Glutamatergic neuron (in vitro differentiated cells): ENCODE data around the gene ARF6. TPM values are rescaled to one million over a fixed set of nuclear protein-coding genes. Genes with fewer than 3 reads are reported as not detected.

Experiments used
- DNase-seq: peaks from one replicate; pipeline ENCODE4 v3.0.0; 2022
- H3K27ac Mint-ChIP-seq: one replicate; pipeline ENCODE4 v1.8.0; 2020; ENCODE audit warnings: mild to moderate bottlenecking, mixed read lengths, inconsistent platforms; ENCODE audit not compliant: unreplicated experiment
- H3K27me3 Mint-ChIP-seq: one replicate; pipeline ENCODE4 v1.8.0; 2020; ENCODE audit warnings: mild to moderate bottlenecking, moderate library complexity, mixed read lengths, inconsistent platforms; ENCODE audit not compliant: unreplicated experiment
- H3K36me3 Mint-ChIP-seq: one replicate; pipeline ENCODE4 v1.8.0; 2020; ENCODE audit warnings: mild to moderate bottlenecking, mixed read lengths, inconsistent platforms; ENCODE audit not compliant: unreplicated experiment
- H3K4me1 Mint-ChIP-seq: one replicate; pipeline ENCODE4 v1.8.0; 2020; ENCODE audit warnings: mild to moderate bottlenecking, low read depth, mixed read lengths, inconsistent platforms; ENCODE audit not compliant: unreplicated experiment
- H3K4me3 Mint-ChIP-seq: one replicate; pipeline ENCODE4 v1.8.0; 2020; ENCODE audit warnings: mild to moderate bottlenecking, mixed read lengths, inconsistent platforms; ENCODE audit not compliant: unreplicated experiment
- H3K9me3 Mint-ChIP-seq: one replicate; pipeline ENCODE4 v1.8.0; 2020; ENCODE audit warnings: mild to moderate bottlenecking, moderate library complexity, mixed read lengths, inconsistent platforms; ENCODE audit not compliant: unreplicated experiment
- CTCF ChIP-seq: fragments of 200-600 bp; sonication (generic); IDR thresholded peaks from one replicate; pipeline ENCODE4 v1.5.0; 2021; ENCODE audit not compliant: partially characterized antibody, unreplicated experiment
- total RNA-seq: library from RNA; stranded (reverse); fragmentation: NEBNext Ultra II Directional; extraction: Animal tissue kit (Norgen Biotek cat#: 25700); gene quantifications from one replicate; pipeline ENCODE4 v1.2.1, GENCODE V29; 2021; ENCODE audit not compliant: unreplicated experiment

Gene ARF6
- total RNA-seq, 1 donor from 2014 or later = 38.8 TPM

DNA sequence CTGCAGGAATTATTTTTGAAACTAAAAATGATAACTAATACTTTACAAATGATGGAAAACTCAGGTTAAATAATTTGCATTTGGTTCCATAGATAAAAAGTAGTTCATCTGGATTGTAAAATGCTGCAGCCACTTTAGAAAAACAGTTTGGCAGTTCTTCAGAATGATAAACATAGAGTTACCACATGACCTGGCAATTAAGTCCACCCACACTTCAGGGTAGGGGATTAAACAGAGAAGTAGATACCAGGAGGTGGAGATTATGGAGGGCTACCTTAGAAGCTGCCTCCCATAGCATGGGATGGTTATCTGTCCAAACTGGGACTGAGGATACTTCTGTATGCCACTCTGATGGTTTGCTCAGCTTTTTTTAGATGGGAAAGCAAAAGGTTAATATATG, 22.2 kb downstream of the ARF6 start:
- no peaks in the 10 kb centered on the region for H3K4me1 Mint-ChIP-seq
- peaks cover 2% of the 10 kb centered on the region for H3K27me3 Mint-ChIP-seq
- H3K4me3 Mint-ChIP-seq = no peak overlapping the region
- no peaks in the 10 kb centered on the region for H3K36me3 Mint-ChIP-seq
- peaks cover 2% of the 10 kb centered on the region for H3K9me3 Mint-ChIP-seq
- no peak for DNase-seq
- H3K27ac Mint-ChIP-seq = no peak overlapping the region
- TF ChIP-seq CTCF = no peak

DNA sequence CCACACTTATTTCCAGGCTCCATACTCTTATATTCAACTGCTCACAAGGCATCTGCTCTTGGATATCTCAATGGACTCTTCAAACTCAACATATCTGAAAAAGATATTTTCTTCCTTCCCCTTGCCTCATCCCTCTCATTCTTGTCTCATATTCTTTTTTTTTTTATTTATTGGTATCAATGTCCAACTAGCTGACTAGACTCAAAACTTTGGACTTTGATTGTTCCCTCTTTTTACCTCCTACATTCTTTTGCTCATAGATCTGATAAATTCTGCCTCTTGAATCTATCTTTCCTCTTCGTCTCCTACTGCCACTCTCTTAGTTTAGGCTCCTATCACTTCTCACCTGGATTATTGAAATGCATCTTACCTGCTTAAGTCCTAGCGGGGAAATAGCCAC, 25.8 kb downstream of the ARF6 start:
- Mint-ChIP-seq H3K27ac (no peak overlapping the region), H3K4me3 (no peak overlapping the region), H3K4me1 (no peaks in the 10 kb centered on the region), H3K27me3 (no peaks in the 10 kb centered on the region), H3K9me3 (peaks cover 2% of the 10 kb centered on the region), H3K36me3 (no peaks in the 10 kb centered on the region)
- no peak for TF ChIP-seq CTCF
- DNase-seq = no peak

- no peaks in the 10 kb centered on the region for H3K27me3 Mint-ChIP-seq
- DNase-seq = no peak
- no peaks in the 10 kb centered on the region for H3K36me3 Mint-ChIP-seq
- H3K4me3 Mint-ChIP-seq = no peak overlapping the region
- peaks cover 2% of the 10 kb centered on the region for H3K9me3 Mint-ChIP-seq
- no peak overlapping the region for H3K27ac Mint-ChIP-seq
- H3K4me1 Mint-ChIP-seq = no peaks in the 10 kb centered on the region
- TF ChIP-seq CTCF = no peak
These were observed 27.2 kb downstream of the ARF6 start for GRCh38 chr14:49919825-49920659.

GRCh38 chr14:49920935-49921334, 28.1 kb downstream of the ARF6 start:
- Mint-ChIP-seq H3K9me3 (peaks cover 2% of the 10 kb centered on the region), H3K27ac (no peak overlapping the region), H3K36me3 (no peaks in the 10 kb centered on the region), H3K4me3 (no peak overlapping the region), H3K27me3 (no peaks in the 10 kb centered on the region), H3K4me1 (no peaks in the 10 kb centered on the region)
- TF ChIP-seq CTCF = no peak
- DNase-seq = no peak

DNA sequence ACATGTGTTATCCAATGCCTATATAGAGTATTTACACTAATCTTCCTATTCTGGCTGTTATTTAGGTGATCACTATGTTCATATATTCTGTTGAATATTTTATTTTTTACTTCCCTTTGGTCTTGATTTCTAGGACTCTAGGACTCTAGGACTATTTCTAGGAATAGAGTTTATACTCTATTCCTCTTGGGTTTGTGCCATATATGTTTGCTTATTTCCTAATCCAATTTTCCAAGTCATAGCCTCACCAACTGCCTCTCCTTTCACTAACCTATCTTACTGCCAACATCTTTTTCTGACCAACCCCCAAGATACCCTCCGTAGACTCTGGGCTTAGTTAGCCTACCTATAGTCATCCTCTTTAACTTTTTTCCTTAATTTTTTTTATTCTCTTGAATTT, 28.5 kb downstream of the ARF6 start:
- no peak for DNase-seq
- Mint-ChIP-seq H3K4me1 (no peaks in the 10 kb centered on the region), H3K27ac (no peak overlapping the region), H3K9me3 (peaks cover 2% of the 10 kb centered on the region), H3K27me3 (no peaks in the 10 kb centered on the region), H3K36me3 (no peaks in the 10 kb centered on the region), H3K4me3 (no peak overlapping the region)
- TF ChIP-seq CTCF = no peak
